Kidney epithelial cell (primary cell): Measurements from ENCODE around the gene PLAAT3. TPM values are rescaled to one million over a fixed set of nuclear protein-coding genes. Genes with fewer than 3 reads are reported as not detected.

Experiments
- DNase-seq: peaks from one replicate; pipeline ENCODE4 v3.0.0-alpha.2; 2010; ENCODE audit warnings: low read depth
- H3K27me3 ChIP-seq: 2 replicates; pipeline ENCODE4 v1.6.0; 2011; ENCODE audit warnings: low read length; ENCODE audit not compliant: control insufficient read depth, insufficient read depth
- H3K36me3 ChIP-seq: 2 replicates; pipeline ENCODE4 v1.5.1; 2011; ENCODE audit warnings: low read length; ENCODE audit not compliant: control insufficient read depth, insufficient read depth
- H3K4me3 ChIP-seq: 2 replicates; pipeline ENCODE4 v1.5.1; 2011; ENCODE audit warnings: low read depth, mild to moderate bottlenecking, control low read depth, low read length
- total RNA-seq: library from RNA; depleted of rRNA; stranded (reverse); fragments of >200 nt; gene quantifications from 2 replicates; pipeline ENCODE4 v1.2.3, GENCODE V29; 2015
- TF ChIP-seq, protein P1 (sequence below): IDR thresholded peaks from 2 replicates; pipeline ENCODE4 v1.5.1; 2011; ENCODE audit warnings: mild to moderate bottlenecking, moderate library complexity, low read length, control low read depth, inconsistent platforms; ENCODE audit not compliant: insufficient read depth, poor library complexity, severe bottlenecking

The PLAAT3 gene
- total RNA-seq, 1 donor from 2014 or later = 81.0 TPM

DNA sequence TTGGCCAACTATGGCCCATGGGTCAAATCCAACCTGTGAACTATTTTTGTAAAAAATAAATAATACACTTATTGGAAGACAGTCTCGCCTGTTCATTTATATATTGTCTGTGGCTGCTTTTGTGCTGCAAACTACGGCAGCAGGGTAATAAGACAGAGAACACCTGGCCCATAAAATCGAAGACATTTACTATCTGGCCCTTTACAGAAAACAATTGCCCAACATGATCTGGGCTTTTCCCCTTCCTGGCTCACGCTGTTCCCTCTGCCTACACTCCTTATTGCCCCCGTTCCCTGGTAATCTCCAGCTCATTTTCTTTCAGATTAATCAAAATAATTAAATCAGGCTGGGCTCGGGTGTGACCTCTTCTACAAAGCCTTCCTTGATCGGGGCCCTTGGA is 56.7 kb downstream of the PLAAT3 start:
- Histone ChIP-seq H3K36me3 (no peaks in the 10 kb centered on the region), H3K4me3 (no peak overlapping the region), H3K27me3 (no peaks in the 10 kb centered on the region)
- TF ChIP-seq, protein P1, sequence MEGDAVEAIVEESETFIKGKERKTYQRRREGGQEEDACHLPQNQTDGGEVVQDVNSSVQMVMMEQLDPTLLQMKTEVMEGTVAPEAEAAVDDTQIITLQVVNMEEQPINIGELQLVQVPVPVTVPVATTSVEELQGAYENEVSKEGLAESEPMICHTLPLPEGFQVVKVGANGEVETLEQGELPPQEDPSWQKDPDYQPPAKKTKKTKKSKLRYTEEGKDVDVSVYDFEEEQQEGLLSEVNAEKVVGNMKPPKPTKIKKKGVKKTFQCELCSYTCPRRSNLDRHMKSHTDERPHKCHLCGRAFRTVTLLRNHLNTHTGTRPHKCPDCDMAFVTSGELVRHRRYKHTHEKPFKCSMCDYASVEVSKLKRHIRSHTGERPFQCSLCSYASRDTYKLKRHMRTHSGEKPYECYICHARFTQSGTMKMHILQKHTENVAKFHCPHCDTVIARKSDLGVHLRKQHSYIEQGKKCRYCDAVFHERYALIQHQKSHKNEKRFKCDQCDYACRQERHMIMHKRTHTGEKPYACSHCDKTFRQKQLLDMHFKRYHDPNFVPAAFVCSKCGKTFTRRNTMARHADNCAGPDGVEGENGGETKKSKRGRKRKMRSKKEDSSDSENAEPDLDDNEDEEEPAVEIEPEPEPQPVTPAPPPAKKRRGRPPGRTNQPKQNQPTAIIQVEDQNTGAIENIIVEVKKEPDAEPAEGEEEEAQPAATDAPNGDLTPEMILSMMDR = no peak
- no peak for DNase-seq

DNA sequence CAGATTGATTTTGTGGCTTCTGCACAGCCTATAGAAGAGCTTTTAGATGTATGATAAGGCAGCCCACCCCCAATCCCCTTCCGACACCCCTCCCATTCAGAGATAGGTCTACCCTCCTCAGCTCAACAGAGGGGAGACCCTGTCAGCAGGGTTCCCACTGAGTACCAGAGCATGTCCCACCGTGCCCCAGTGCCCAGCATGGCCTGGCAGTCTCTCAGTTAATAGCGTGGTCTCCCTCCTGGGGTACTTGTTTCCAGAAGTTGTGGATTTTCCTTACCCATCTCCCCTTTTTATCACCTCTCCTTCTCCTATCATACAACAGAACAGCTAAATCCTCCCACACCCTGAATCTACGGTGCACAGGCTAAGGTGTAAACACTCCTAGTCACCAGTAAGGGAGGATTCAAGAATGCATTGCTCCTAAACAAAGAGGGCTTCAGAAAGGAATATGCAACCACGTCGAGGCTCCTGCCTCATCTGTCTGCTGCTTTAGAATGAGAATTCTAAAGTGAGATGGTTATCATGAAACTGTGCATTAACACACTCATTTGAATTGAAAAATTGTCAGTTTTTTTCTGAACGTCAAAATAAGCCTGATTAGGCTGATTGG is 57.7 kb downstream of the PLAAT3 start:
- no peak for DNase-seq
- no peaks in the 10 kb centered on the region for H3K27me3 ChIP-seq
- TF ChIP-seq, protein P1 = no peak
- H3K4me3 ChIP-seq = no peak overlapping the region
- H3K36me3 ChIP-seq = no peaks in the 10 kb centered on the region

DNA sequence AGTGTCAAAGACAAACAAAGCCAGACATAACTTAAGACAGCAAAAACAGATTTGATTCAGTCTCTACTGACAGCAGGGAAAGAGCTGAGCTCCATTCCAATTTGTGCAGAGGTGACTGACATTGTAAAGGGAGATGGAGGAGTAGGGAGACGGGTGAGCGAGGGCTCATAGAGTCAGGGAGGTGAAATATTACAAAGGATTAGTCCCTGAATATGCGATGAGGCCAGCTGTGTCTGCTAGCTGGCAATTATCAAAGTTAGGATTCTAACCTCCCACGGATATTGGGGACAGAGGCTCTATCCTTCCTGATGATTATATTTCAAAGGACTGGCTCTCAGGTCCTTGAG is 59.4 kb downstream of the PLAAT3 start:
- no peaks in the 10 kb centered on the region for H3K36me3 ChIP-seq
- H3K4me3 ChIP-seq = no peak overlapping the region
- DNase-seq = no peak
- TF ChIP-seq, protein P1 = no peak
- H3K27me3 ChIP-seq = no peaks in the 10 kb centered on the region

DNA sequence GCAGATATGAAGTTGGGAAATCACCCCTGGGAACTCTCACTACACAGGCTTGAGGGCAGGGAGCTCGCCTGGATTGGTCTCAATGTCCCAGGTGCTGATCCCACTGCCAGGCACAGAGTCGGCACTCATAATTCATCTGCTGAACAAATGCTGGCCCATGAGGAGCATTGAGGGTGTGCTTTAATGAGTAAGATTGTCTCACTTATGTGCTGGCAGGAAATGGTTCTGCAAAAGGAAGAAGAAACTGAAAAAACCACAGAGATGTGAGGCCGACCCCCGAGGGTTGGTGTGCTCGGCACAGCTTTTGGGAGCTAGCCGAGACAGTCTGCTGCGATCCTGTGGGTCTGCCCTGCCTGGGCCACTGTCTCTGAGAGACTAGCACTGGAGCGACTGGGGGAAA is 60.5 kb downstream of the PLAAT3 start:
- DNase-seq = no peak
- Histone ChIP-seq H3K4me3 (no peak overlapping the region), H3K27me3 (no peaks in the 10 kb centered on the region), H3K36me3 (no peaks in the 10 kb centered on the region)
- TF ChIP-seq, protein P1 = no peak

DNA sequence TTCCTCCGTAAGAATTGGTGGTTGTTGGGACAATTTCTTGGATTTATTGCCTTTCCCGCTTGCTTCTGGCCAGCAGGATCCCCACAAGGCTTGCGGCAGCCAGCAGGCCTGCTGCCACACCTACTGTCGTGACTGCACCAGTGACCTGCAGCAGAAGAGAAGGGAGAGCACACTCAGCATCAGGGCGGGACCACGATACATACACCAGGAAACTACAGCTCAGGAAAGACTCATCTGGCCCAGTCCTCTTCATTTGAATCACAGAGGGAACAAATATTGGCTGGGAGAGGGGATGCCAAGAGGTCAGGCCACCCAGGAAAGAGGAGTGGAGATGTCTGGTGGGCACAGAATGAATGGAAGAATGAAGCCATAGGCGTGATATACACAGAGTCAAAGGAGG is 61.3 kb downstream of the PLAAT3 start:
- H3K27me3 ChIP-seq = no peaks in the 10 kb centered on the region
- TF ChIP-seq, protein P1 = no peak
- no peak overlapping the region for H3K4me3 ChIP-seq
- H3K36me3 ChIP-seq = no peaks in the 10 kb centered on the region
- no peak for DNase-seq

DNA sequence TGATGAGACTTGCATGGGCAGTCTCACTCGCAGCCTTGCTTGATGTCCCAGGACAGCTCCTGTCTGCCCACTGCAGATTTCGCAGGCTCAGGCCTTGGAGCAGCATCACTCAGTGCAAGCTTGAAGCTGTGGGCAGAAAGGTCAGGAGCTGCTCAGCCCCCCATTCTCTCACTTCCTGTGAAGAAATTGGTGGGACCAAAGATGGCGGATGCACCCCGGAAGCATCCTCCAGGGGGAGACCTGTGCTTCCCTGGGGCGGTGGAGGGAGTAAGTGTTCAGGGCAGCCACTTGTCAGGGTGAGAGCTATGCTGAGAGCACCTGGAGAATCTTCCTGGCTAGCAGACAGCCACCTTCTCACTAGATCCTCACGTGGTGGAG is 62.4 kb downstream of the PLAAT3 start:
- H3K27me3 ChIP-seq = no peaks in the 10 kb centered on the region
- H3K36me3 ChIP-seq = no peaks in the 10 kb centered on the region
- DNase-seq = no peak
- TF ChIP-seq, protein P1 = no peak
- H3K4me3 ChIP-seq = no peak overlapping the region
